Measurements from ENCODE around the gene NCKAP1. TPM values are rescaled to one million over a fixed set of nuclear protein-coding genes. Genes with fewer than 3 reads are reported as not detected.
"Not testable (repeated sequence)": the region's sequence is repeated elsewhere in the genome, so short reads cannot be mapped to it uniquely, and the experiment has no call there.

The NCKAP1 gene
- total RNA-seq, 1 experiment from 2014 or later: 106 TPM

DNA sequence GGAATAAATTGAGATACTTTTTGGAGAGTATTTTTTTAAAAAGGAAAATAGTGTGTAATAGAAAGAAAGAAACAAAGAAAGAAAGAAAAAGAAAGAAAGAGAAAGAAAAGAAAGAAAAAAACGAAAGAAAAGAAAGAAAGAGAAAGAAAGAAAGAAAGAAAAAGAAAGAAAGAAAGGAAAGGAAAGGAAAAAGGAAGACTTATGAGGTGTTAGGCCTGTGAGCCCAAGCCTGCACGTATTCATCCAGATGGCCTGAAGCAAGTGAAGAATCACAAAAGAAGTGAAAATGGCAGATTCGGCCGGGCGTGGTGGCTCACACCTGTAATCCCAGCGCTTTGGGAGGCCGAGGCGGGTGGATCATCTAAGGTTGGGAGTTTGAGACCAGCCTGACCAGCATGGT, 5.3 kb upstream of the NCKAP1 start:
- not testable (repeated sequence) for H3K4me3 ChIP-seq, DNase-seq, H3K36me3 ChIP-seq, H3K27me3 ChIP-seq, H3K9me3 ChIP-seq

DNA sequence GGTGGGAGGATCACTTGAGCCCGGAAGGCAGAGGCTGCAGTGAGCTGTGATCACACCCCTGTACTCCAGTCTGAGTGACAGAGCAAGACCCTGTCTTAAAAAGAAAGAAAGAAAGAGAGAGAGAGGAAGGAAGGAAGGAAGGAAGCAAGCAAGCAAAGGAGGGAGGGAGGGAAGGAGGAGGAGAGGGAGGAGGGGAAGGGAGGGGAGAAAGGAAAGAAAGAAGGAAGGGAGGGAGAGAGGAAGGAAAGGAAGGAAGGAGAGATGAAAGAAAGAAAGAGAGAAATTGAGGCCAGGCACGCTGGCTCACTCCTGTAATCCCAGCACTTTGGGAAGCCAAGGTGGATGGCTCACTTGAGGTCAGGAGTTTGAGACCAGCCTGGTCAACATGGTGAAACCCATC, 2.3 kb upstream of the NCKAP1 start:
- DNase-seq: no peak
- H3K27me3 ChIP-seq: no peaks in the 10 kb centered on the region
- no peaks in the 10 kb centered on the region for H3K9me3 ChIP-seq
- no peaks in the 10 kb centered on the region; the same call in 1 of the 2 replicates for H3K36me3 ChIP-seq
- H3K4me3 ChIP-seq: no peak overlapping the region

DNA sequence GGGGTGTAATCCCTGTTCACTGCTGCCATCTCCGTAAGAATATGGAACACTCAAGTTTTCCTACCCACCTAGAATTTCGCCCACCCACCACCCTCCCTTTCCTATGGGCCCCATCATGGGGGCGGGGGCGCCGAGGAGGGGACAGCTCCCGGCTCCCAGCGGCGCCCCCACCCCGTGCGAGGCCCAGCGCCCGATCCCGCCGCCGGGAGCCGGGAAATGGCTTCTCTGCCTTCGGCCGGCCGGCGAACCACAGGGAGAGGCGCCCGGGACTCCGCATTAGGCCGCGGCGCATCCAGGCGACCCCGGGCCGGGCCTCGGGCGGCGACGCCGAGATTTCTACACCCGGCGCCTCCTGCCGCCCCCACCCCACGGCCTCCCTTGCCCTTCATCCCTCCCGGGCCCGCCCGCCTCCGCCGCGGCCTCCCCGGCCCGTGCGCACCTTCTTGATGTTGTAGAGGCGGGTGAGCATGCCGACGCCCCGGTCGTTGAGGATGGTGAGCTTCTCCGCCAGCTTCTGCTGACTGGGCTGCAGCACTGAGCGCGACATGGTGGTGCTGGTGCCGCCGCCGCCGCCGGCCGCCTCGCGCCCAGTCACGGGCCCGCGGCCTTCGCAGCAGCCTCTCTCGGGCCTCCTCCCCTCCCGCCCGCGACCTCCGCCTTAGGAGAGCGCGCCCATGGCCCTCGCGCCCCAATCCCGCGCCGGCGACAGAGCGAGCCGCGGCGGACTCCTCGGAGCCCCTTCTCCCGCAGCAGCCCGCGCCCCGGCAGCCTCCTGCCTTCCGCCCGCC, 510 bp downstream of the NCKAP1 start:
- DNase-seq: peak; percentile 51
- H3K36me3 ChIP-seq: no peaks in the 10 kb centered on the region; the same call in 1 of the 2 replicates
- peak overlapping the region; percentile 72 for H3K4me3 ChIP-seq
- no peaks in the 10 kb centered on the region for H3K9me3 ChIP-seq
- H3K27me3 ChIP-seq: no peaks in the 10 kb centered on the region

DNA sequence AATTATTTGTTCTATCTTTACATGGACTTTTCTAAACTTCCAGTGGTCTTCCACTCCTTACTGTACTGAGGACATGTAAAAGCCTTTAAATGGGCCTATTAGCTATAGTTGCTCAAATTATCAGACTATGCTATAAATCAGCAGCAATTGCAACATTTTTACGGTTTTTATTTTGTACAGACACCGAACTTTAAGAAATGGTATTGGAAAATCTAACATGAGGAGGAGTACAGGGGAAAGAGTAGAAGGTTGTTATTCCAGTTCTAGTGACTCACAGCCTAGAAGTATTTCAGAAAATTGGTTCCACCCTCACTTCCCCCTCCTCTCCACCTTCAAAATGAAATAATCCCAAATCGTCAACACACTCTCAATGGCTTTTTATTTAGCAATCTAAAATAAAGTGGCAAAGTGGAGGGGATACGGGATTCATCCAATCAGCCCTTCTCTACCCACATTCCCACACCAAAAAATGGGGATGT, 1.1 kb downstream of the NCKAP1 start:
- no peaks in the 10 kb centered on the region for H3K27me3 ChIP-seq
- no peaks in the 10 kb centered on the region for H3K9me3 ChIP-seq
- H3K36me3 ChIP-seq: no peaks in the 10 kb centered on the region; the same call in 1 of the 2 replicates
- H3K4me3 ChIP-seq: peak overlapping the region; percentile 72
- no peak for DNase-seq

DNA sequence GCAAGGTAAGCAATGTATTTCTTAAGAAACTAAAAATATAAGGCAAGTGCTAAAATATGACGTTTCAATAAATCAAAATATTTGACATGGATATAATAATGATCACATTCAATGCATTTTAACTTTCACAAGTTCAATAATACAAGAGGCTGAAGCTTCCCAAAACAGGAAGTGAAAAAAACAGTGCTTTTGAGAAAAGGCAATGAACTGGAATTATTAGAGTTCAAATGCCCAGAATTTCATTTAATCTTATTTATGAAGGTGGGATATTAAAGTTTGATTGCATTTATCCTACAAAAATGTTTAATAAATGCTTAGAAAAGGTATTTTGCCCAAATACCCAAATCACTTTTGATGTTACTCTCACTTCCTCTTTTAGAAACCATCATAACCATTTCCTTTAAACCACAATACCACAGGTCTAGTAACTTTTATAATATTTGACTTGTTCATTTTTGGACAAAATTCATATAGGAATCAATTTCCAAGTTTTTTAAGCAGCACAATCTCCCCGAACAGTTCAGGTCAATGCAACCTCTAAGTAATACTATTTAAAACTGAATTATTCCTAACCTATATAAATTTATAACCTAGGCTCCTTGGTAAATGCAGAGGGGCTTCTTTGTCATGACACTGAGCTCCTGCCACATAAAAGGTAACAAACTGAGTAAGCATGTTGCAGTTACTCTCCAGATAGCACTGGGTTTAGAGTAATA, 2.1 kb downstream of the NCKAP1 start:
- Histone ChIP-seq H3K9me3 (no peaks in the 10 kb centered on the region), H3K27me3 (no peaks in the 10 kb centered on the region), H3K4me3 (peak overlapping the region; percentile 72), H3K36me3 (no peaks in the 10 kb centered on the region; the same call in 1 of the 2 replicates)
- DNase-seq: no peak

DNA sequence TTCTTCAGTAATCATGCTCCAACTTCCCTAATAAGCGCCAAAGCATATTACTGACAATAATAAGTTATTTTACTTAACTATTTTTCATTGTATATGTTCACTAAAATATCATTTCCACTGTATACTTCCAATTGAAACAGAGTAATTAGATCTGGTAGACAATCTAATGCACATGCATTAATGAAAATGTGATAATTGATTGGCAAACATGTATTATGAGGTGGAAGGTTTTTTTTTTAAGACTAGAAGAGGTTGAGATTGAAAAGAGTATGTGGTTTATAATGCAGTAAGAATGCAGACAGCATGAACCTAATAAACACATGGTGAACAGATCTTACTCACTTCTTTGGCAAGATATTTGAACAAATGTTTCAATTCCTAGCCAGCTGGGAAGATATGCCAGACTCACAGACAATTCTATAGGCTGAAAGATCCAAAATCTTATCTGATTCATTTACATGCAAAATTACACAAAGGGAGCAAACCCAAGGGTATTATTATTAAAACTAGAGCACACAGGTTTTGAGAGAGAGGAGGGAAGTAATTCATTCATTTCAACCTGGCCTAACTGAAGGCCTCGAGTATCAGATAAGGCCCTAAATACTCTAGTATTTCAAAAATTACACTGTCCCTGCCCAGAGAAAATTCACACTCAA, 2.8 kb downstream of the NCKAP1 start:
- no peaks in the 10 kb centered on the region for H3K9me3 ChIP-seq
- peak overlapping the region; percentile 72 for H3K4me3 ChIP-seq
- DNase-seq: no peak
- H3K27me3 ChIP-seq: no peaks in the 10 kb centered on the region
- H3K36me3 ChIP-seq: no peaks in the 10 kb centered on the region; the same call in 1 of the 2 replicates

DNA sequence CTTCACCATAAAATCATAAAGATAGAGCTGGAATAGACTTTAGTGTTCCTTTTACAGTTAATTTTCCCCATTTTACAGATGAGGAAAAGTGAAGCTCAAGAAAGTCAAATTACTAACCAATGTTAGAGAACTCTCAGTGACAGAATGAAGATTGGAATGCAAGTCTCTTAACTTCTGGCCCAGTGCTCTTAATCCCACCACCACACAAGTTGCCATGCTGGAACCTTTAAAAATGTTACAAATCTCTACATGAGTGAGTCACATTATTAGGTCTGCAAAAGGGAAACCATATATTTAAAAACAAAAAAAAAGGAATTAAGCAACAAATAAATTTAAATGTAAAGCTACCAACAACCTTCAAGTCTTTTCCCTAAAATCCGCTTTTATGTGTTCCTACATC, 3.5 kb downstream of the NCKAP1 start:
- Histone ChIP-seq H3K9me3 (no peaks in the 10 kb centered on the region), H3K36me3 (no peaks in the 10 kb centered on the region; the same call in 1 of the 2 replicates), H3K27me3 (no peaks in the 10 kb centered on the region), H3K4me3 (no peak overlapping the region; the same call in 1 of the 2 replicates)
- DNase-seq: peak; percentile 7

DNA sequence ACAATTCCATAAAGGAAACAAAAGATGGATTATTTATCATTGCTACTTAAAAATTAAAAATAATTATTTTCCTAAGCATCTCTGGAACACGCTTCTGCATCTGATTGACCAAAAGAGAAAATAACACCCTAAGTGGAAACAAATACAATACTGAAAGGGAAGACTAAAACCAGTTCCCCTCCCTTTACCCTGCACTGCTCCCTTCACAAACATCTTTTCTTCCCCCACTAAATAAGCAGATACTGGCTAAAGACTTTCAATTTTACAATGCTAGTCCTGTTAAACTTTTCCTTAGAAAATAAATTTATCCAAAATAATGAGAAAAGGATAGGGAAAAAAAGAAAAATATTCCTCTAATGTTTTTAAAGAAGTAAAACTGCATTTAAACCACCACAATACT, 4.3 kb downstream of the NCKAP1 start:
- no peaks in the 10 kb centered on the region for H3K27me3 ChIP-seq
- no peak for DNase-seq
- H3K4me3 ChIP-seq: no peak overlapping the region
- no peaks in the 10 kb centered on the region; the same call in 1 of the 2 replicates for H3K36me3 ChIP-seq
- H3K9me3 ChIP-seq: no peaks in the 10 kb centered on the region

DNA sequence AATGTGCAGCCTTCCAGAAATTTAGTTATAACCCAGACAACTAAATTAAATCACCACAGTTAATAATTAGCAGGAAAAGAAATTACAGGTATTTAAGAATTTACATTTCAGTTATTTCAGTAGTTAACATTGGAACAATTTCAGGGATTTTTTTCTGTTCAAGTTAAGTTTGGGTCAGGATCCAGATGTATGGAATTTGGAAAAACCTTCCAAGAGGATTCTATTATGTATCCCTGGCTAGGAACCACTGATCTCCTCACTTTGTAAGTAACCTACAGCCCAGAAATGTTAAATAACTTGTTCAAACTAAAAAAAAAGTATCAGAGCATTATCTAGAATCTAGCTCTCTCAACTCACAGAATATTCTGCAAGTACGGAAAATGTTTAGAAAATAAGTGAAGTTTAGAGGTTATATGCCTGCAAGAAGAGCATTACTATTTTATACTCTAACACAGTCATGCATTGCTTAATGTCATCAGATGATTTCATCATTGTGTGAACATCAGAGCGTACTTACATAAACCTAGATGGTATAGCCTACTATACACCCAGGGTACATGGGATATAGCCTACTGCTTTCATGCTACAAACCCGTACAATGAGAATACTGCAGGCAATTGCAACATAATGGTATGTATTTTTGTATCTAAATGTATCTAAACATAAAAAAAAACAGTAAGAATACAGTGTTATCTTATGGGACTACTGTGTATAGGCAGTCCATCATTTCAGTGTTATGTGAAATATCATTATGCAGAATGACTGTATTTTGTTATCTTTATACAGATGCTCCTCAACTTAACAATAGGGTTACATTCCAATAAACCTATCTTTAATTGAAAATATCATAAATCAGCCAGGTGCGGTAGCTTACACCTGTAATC, 6.1 kb downstream of the NCKAP1 start:
- H3K9me3 ChIP-seq: no peaks in the 10 kb centered on the region
- H3K36me3 ChIP-seq: peaks cover 2% of the 10 kb centered on the region; the same call in 1 of the 2 replicates
- no peak for DNase-seq
- H3K4me3 ChIP-seq: no peak overlapping the region
- H3K27me3 ChIP-seq: no peaks in the 10 kb centered on the region

DNA sequence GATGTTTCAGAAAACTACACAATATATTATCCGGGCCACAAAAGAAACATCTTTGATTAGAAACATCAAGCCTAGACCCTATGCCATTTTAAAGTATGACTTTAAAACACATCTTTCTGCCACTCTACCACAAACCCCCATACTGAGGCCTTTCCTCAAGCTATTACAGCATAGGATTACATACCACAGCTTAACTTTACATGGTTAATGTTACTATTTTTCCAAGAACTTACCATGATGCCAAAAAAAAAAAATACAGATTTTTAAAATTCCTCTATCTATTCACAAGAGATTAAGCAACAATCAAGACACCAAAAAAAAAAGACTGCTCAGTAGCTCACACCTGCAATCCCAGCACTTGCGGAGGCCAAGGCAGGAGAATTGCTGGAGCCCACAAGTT, 9.0 kb downstream of the NCKAP1 start:
- Histone ChIP-seq H3K4me3 (no peak overlapping the region), H3K9me3 (no peaks in the 10 kb centered on the region), H3K36me3 (peaks cover 2% of the 10 kb centered on the region; the same call in 1 of the 2 replicates), H3K27me3 (no peaks in the 10 kb centered on the region)
- no peak for DNase-seq

DNA sequence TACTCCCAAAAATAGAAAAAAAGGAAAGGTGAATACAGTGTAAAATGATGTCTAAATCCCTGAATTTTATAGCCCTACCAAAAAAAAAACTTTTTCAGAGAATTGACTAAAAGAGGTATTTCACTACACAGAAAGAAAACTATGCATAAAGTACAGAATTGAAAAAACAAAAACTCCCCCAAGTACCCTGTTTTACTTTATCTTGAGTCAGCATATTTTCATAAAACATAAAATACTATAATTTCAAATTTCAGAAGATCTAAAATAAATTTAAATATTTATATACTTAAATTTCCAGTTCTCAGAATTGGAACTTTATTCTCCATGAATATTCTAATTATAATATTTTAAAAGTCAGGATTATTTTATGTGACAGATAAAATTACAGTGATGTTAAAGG, 10.1 kb downstream of the NCKAP1 start:
- no peak for DNase-seq

DNA sequence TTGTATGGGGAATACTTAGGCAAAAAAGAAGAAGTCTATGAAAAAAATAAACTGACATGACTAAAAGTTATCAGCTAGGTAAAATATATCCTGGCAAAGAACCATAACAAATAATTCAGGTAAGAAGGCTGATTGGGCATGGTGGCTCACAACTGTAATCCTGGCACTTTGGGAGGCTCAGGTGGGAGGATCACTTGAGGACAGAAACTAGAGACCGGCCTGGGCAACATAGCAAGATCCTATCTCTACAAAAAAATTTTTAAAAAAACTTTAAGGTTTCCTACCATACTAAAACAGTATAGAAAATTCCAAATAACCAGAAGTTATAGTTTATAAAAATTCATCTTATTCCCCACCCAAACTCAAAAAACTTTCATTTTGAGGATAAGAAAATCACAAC, 10.8 kb downstream of the NCKAP1 start:
- peaks cover 7% of the 10 kb centered on the region for H3K36me3 ChIP-seq
- H3K9me3 ChIP-seq: no peaks in the 10 kb centered on the region
- DNase-seq: no peak
- no peaks in the 10 kb centered on the region for H3K27me3 ChIP-seq
- H3K4me3 ChIP-seq: no peak overlapping the region

More for the DNA sequence above, 10.1 kb downstream of the NCKAP1 start:
- no peaks in the 10 kb centered on the region for H3K9me3 ChIP-seq
- H3K36me3 ChIP-seq: peaks cover 2% of the 10 kb centered on the region; the same call in 1 of the 2 replicates
- H3K27me3 ChIP-seq: no peaks in the 10 kb centered on the region
- H3K4me3 ChIP-seq: no peak overlapping the region

DNA sequence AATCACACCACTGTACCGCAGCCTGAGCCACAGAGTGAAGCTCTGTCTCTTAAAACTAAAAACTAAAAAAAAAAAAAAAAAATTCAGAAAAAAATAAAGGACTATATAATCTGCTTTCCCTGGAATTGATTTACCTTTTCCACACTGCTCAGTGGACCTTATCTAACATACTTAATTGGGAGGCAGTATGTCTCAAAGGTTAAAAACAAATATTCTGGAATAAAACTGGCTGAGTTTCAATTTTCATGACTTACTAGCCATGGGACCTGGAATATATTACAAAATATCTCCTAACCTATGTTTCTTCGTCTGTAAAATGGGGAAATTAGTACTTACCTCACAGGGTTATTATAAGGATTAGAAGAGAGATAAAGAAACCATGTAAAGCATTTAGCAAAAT, 11.8 kb downstream of the NCKAP1 start:
- Histone ChIP-seq H3K27me3 (no peaks in the 10 kb centered on the region), H3K9me3 (no peaks in the 10 kb centered on the region), H3K4me3 (no peak overlapping the region), H3K36me3 (peaks cover 14% of the 10 kb centered on the region)
- DNase-seq: no peak

DNA sequence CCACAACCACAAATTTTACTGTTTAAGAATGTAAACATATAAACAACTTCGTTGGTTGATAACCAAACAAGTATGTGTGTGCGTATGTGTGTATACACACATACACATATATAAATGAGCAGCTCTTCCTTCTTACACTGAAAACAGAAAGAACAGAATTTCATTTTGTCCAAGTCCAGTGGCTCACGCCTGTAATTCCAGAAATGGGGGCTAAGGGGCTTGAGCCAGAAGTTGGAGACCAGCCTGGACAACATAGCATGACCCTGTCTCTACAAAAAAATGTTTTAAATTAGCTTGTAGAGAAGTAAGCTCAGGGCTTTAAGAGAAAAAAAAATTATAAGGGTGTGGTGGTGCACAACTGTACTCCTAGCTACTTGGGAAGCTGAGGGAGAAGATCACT, 12.3 kb downstream of the NCKAP1 start:
- peaks cover 15% of the 10 kb centered on the region for H3K36me3 ChIP-seq
- H3K9me3 ChIP-seq: no peaks in the 10 kb centered on the region
- H3K27me3 ChIP-seq: no peaks in the 10 kb centered on the region
- no peak for DNase-seq
- H3K4me3 ChIP-seq: no peak overlapping the region

DNA sequence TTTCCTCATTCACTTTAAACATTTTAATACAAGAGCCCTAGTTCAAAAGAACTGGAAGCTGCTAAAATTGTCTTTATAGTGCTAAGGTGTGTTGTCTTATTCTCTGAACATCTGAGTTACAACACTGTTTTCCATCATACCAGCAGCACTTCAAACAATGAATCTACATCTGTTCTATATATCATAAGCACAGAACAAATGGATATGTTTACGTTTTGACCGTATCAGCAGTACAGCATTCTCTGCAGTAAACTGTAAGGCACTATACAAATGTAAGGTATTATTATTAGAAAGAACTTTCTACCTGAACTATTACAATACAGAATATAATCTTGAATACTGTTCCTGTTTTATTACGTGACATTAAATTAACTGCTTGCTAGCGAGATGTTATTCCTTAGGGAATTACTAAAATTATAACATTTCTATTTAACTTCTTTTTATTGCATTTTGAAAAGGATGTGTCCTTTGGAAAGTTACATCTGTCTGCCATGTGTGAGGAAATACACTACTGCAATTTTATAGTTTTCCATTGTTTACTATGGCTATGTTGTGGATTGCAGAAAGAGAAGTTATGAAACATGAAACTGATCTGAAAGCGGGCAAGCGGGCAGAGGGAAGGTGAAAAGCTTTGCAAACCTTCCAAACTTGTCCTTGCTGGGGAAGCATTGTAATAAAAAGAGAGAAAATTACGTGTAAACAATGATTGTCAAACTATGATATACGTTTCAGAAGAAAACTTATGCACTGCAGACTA, 13.7 kb downstream of the NCKAP1 start:
- DNase-seq: no peak
- Histone ChIP-seq H3K36me3 (peaks cover 19% of the 10 kb centered on the region), H3K9me3 (no peaks in the 10 kb centered on the region), H3K27me3 (no peaks in the 10 kb centered on the region), H3K4me3 (no peak overlapping the region)

DNA sequence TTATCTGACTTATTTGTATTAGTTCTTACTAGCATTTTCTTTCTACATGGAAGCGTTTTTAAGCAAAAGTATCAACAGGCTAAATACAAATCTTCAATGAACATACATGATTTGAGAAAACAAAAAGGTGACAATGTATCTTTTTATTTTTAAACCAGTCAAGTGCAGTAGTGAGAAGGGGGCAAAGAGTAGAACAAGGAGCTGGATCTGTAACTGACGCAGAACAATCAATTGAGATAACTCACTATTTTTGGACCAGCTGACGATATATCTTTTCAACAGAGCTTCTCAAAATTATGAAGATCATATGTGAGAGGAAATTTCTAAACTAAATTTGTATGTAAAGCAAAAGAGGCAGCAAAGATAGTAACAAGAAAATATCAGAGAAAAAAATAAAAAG, 15.5 kb downstream of the NCKAP1 start:
- no peak overlapping the region for H3K4me3 ChIP-seq

More for the DNA sequence above, 15.5 kb downstream of the NCKAP1 start:
- H3K9me3 ChIP-seq: no peaks in the 10 kb centered on the region
- H3K36me3 ChIP-seq: peaks cover 22% of the 10 kb centered on the region
- no peaks in the 10 kb centered on the region for H3K27me3 ChIP-seq
- no peak for DNase-seq
